ENCODE measurements around the gene NR3C2. TPM values are rescaled to one million over a fixed set of nuclear protein-coding genes. Genes with fewer than 3 reads are reported as not detected.

The NR3C2 gene
- total RNA-seq (2013), result 0.83 TPM
- polyA plus RNA-seq (under 1 TPM; 0.09 to 0.27 (median 0.20) TPM), polyA minus RNA-seq (0.14 and 0.32 TPM in 2 replicates), total RNA-seq (0.17 to 3.0 (median 1.5) reads per million in 11 experiments)

- WGBS (ENCODE audit: insufficient coverage), result 0% methylated on average over 52 of the region's 65 CpGs
- H3K9me3 ChIP-seq (replicated peaks in 1 of 2; ENCODE audit: control insufficient read depth in 1 of 2, insufficient read depth in 1 of 2, low read length in 2 of 2), result peaks cover 0 to 2% of the 10 kb centered on the region in 2 donors
- peak; percentile 97 to 98 (median 98) for DNase-seq
- peaks cover 30% of the 10 kb centered on the region for H3K4me1 Mint-ChIP-seq
- peak within 1 kb of the TSS; percentile 3 to 92 (median 78) for H3K27ac Mint-ChIP-seq
- H3K27me3 ChIP-seq (ENCODE audit: control insufficient read depth in 2 of 2, insufficient read depth in 2 of 2, low read length in 2 of 2), result peaks cover 67 to 82% of the 10 kb centered on the region in 2 donors
- H3K4me1 ChIP-seq (ENCODE audit: control insufficient read depth in 1 of 2, insufficient read depth in 2 of 2, low read length in 2 of 2), result peaks cover 30 to 46% of the 10 kb centered on the region in 2 donors
- peaks cover 68 to 88% (median 74%) of the 10 kb centered on the region in 3 donors for H3K27me3 Mint-ChIP-seq (ENCODE audit: low read depth in 3 of 3)
- H3K4me3 Mint-ChIP-seq, result peak within 1 kb of the TSS; percentile 96 to 100
- H4K20me1 ChIP-seq (ENCODE audit: insufficient read depth, low read length), result no peaks in the 10 kb centered on the region
- intact Hi-C loops (cut with micrococcal nuclease), result loop anchor here in 1 of 2 donors (10.0 kb wide), 2 partner anchors 377 to 607 kb away; no protein-coding TSS in a partner anchor
- peak within 1 kb of the TSS; percentile 97 for H3K4me2 ChIP-seq (replicated peaks; ENCODE audit: extremely low read depth, low read length, poor library complexity, severe bottlenecking)
- no peaks in the 10 kb centered on the region for H3K79me2 ChIP-seq (ENCODE audit: insufficient read depth, low read length)
- peak within 1 kb of the TSS; percentile 25 to 82 for H3K27ac ChIP-seq (ENCODE audit: low read depth in 1 of 2, low read length in 2 of 2)
- peak within 1 kb of the TSS; percentile 99 for H2AFZ ChIP-seq (ENCODE audit: insufficient read depth, low read depth, low read length, poor library complexity, severe bottlenecking)
- H3K36me3 ChIP-seq (replicated peaks in 1 of 2; ENCODE audit: control insufficient read depth in 1 of 2, insufficient read depth in 2 of 2, low read length in 2 of 2), result no peaks in the 10 kb centered on the region
- H3K9ac ChIP-seq (ENCODE audit: insufficient read depth, low read length, poor library complexity, severe bottlenecking), result peak within 1 kb of the TSS; percentile 83
- no peak for TF ChIP-seq CTCF (IDR thresholded peaks at IDR 0.05)
- H3K36me3 Mint-ChIP-seq, result peaks cover 4% of the 10 kb centered on the region in 2 donors
- H3K4me3 ChIP-seq (replicated peaks in 1 of 3; ENCODE audit: low read depth in 2 of 3, low read length in 3 of 3), result peak within 1 kb of the TSS; percentile 56 to 95 (median 85)
- H3K9me3 Mint-ChIP-seq, result peaks cover 0 to 29% (median 10%) of the 10 kb centered on the region in 7 donors
These were observed at the start of gene NR3C2 for GRCh38 chr4:148441986-148442831. NR3C2 (minus strand) TSS chr4:148442414.

- Mint-ChIP-seq H3K4me3 (no peak overlapping the region), H3K9me3 (peaks cover 0 to 5% (median 2%) of the 10 kb centered on the region in 7 donors), H3K27me3 (ENCODE audit: low read depth in 3 of 3) (no peaks in the 10 kb centered on the region), H3K36me3 (no peaks in the 10 kb centered on the region), H3K4me1 (no peaks in the 10 kb centered on the region), H3K27ac (no peak overlapping the region)
- H2AFZ ChIP-seq (ENCODE audit: insufficient read depth, low read depth, low read length, poor library complexity, severe bottlenecking), result no peak overlapping the region
- H3K4me1 ChIP-seq (ENCODE audit: control insufficient read depth in 1 of 2, insufficient read depth in 2 of 2, low read length in 2 of 2), result no peaks in the 10 kb centered on the region
- H3K9ac ChIP-seq (ENCODE audit: insufficient read depth, low read length, poor library complexity, severe bottlenecking), result no peak overlapping the region
- no peak for TF ChIP-seq CTCF (IDR thresholded peaks at IDR 0.05)
- no peak for DNase-seq
- no peaks in the 10 kb centered on the region for H4K20me1 ChIP-seq (ENCODE audit: insufficient read depth, low read length)
- no peak overlapping the region for H3K27ac ChIP-seq (ENCODE audit: low read depth in 1 of 2, low read length in 2 of 2)
- no peaks in the 10 kb centered on the region for H3K9me3 ChIP-seq (replicated peaks in 1 of 2; ENCODE audit: control insufficient read depth in 1 of 2, insufficient read depth in 1 of 2, low read length in 2 of 2)
- no peak overlapping the region for H3K4me3 ChIP-seq (replicated peaks in 1 of 3; ENCODE audit: low read depth in 2 of 3, low read length in 3 of 3)
- no peaks in the 10 kb centered on the region for H3K79me2 ChIP-seq (ENCODE audit: insufficient read depth, low read length)
- H3K4me2 ChIP-seq (replicated peaks; ENCODE audit: extremely low read depth, low read length, poor library complexity, severe bottlenecking), result no peak overlapping the region
- no peaks in the 10 kb centered on the region for H3K27me3 ChIP-seq (ENCODE audit: control insufficient read depth in 2 of 2, insufficient read depth in 2 of 2, low read length in 2 of 2)
- no peaks in the 10 kb centered on the region for H3K36me3 ChIP-seq (replicated peaks in 1 of 2; ENCODE audit: control insufficient read depth in 1 of 2, insufficient read depth in 2 of 2, low read length in 2 of 2)
- intact Hi-C loops (cut with micrococcal nuclease), result no loop called here
- no CpG with 5 or more reads among the region's 2 CpGs for WGBS (ENCODE audit: insufficient coverage)
These were observed 45.0 kb upstream of the NR3C2 start for GRCh38 chr4:148487181-148487580.
